GM19238 (cell line): Measurements from ENCODE around the gene TTLL1.
"Not testable (repeated sequence)": the region's sequence is repeated elsewhere in the genome, so short reads cannot be mapped to it uniquely, and the experiment has no call there.

ENCODE experiments used
- DNase-seq: peaks from one replicate; pipeline ENCODE4 v3.0.0; 2011; ENCODE audit warnings: low spot score; ENCODE audit not compliant: insufficient read length

TTLL1 gene

GRCh38 chr22:43110444-43110926, 21.3 kb upstream of the TTLL1 start, which contains the start of gene BIK:
TSS of gene BIK (plus strand) at chr22:43110750. CDS start at chr22:43124023, 13,273 bp downstream.
- no peak for DNase-seq

GRCh38 chr22:43109921-43110443, 20.8 kb upstream of the TTLL1 start:
- DNase-seq: no peak

- no peak for DNase-seq
Observed at GRCh38 chr22:43109511-43109910, 20.3 kb upstream of the TTLL1 start.

GRCh38 chr22:43106302-43106701, 17.1 kb upstream of the TTLL1 start:
- no peak for DNase-seq

- not testable (repeated sequence) for DNase-seq
Observed at GRCh38 chr22:43104950-43105349, 15.8 kb upstream of the TTLL1 start.

- not testable (repeated sequence) for DNase-seq
Observed at GRCh38 chr22:43104056-43104625, 14.9 kb upstream of the TTLL1 start.

GRCh38 chr22:43101306-43101705, 12.1 kb upstream of the TTLL1 start:
- DNase-seq: no peak

- DNase-seq: no peak
Observed at GRCh38 chr22:43100225-43100624, 11.0 kb upstream of the TTLL1 start.

- DNase-seq: no peak
Observed at GRCh38 chr22:43099095-43099494, 9.9 kb upstream of the TTLL1 start.

GRCh38 chr22:43098356-43098755, 9.2 kb upstream of the TTLL1 start:
- no peak for DNase-seq

- DNase-seq: no peak
Observed at GRCh38 chr22:43096420-43096819, 7.2 kb upstream of the TTLL1 start.

- no peak for DNase-seq
Observed at GRCh38 chr22:43094551-43094950, 5.4 kb upstream of the TTLL1 start.

GRCh38 chr22:43094085-43094484, 4.9 kb upstream of the TTLL1 start:
- no peak for DNase-seq

GRCh38 chr22:43092085-43092484, 2.9 kb upstream of the TTLL1 start:
- DNase-seq: no peak

GRCh38 chr22:43090130-43090789, 1.1 kb upstream of the TTLL1 start:
- DNase-seq: peak; percentile 65

GRCh38 chr22:43088627-43088983, 586 bp downstream of the TTLL1 start:
- DNase-seq: no peak

GRCh38 chr22:43085658-43086606, 3.3 kb downstream of the TTLL1 start:
- no peak for DNase-seq

- no peak for DNase-seq
Observed at GRCh38 chr22:43081968-43082367, 7.2 kb downstream of the TTLL1 start.

GRCh38 chr22:43080616-43081015, 8.6 kb downstream of the TTLL1 start:
- no peak for DNase-seq

- DNase-seq: no peak
Observed at GRCh38 chr22:43079742-43080141, 9.4 kb downstream of the TTLL1 start.

GRCh38 chr22:43078522-43078921, 10.7 kb downstream of the TTLL1 start:
- no peak for DNase-seq
